Fibroblast of mammary gland (primary cell): ENCODE data around the gene FBXO4.

Source experiments
- DNase-seq: peaks from one replicate; pipeline ENCODE4 v3.0.0-alpha.2; 2010; ENCODE audit warnings: low read depth
- H3K4me3 ChIP-seq: 2 replicates; pipeline ENCODE4 v1.5.1; 2011; ENCODE audit warnings: low read depth, mild to moderate bottlenecking, low read length, moderate library complexity; ENCODE audit not compliant: control insufficient read depth
- CTCF ChIP-seq: conservative IDR thresholded peaks from 2 replicates; pipeline ENCODE4 v1.5.1; 2011; ENCODE audit warnings: low read depth, low read length, inconsistent platforms; ENCODE audit not compliant: control insufficient read depth, insufficient read depth

The FBXO4 gene

DNA sequence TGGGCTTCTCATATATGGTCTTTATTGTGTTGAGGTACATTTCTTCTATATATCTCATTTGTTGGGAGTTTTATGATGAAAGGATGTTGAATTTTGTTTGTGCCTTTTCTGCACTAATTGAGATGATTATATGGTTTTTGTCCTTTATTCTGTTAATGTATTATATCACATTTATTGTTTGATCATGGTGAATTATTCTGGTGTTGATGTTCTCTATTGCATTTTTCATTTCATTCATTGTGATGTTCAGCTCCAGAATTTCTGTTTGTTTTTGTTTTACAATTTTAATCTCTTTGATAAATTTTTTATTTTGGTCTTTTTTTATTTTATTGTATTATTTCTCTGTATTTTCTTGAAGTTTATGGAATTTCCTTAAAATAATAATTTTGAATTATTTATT lies 35.4 kb downstream of the FBXO4 start:
- no peak overlapping the region for H3K4me3 ChIP-seq
- no peak for DNase-seq
- no peak for TF ChIP-seq CTCF

- no peak overlapping the region for H3K4me3 ChIP-seq
- no peak for TF ChIP-seq CTCF
- no peak for DNase-seq
Observed at GRCh38 chr5:41961736-41962135, 36.7 kb downstream of the FBXO4 start.

DNA sequence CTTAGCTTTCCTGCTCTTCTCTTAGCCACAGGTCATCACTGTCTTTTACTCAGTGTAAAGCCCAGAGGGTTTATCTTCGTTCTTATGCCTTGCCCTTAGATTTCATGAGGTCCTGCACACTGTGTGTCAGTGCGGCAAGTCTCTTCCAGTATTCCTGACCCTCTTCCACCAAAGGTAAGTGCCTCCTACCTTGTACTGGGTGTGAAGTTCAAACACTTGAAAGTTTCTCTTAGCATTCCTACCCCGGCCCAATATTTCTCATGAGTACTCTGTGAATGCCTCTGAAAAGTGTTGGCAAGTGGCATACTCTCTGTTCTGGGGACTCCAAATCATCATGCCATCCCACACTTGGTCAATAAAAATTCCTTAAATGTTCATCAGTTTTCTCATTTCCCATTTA lies 37.4 kb downstream of the FBXO4 start:
- no peak for DNase-seq
- no peak overlapping the region for H3K4me3 ChIP-seq
- no peak for TF ChIP-seq CTCF

DNA sequence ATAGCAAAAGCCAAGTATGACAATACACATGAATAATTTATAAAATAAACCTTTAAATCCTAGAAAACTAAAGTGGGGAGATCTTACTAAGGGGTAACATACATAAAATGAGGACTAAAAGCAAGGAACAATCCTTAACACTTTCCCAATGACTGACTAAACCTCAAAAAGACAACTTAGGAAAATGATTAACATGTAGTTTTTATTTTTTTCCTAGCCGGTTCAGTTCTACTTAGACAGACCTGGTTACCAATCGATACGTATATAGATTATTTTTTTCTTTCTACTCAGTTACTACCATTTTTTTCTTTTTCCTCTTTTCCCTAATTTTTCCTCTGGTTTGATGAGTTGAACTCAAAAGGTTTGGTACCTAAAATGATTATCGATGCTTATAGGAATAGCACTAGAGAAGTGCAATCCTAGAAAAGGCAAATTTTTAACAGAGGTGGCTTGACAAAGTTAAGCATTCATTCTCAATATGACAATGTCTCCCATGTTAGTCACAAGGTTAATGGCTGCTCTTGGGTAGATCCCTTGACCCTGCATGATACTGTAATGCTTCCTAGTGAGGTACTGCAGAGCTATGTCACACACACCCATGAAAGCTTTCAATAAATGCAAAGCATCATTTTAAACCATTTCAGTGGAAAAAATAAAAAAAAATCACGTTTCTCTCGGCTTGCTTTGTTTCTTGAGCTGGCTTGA lies 41.5 kb downstream of the FBXO4 start:
- no peak for TF ChIP-seq CTCF
- DNase-seq, result no peak

DNA sequence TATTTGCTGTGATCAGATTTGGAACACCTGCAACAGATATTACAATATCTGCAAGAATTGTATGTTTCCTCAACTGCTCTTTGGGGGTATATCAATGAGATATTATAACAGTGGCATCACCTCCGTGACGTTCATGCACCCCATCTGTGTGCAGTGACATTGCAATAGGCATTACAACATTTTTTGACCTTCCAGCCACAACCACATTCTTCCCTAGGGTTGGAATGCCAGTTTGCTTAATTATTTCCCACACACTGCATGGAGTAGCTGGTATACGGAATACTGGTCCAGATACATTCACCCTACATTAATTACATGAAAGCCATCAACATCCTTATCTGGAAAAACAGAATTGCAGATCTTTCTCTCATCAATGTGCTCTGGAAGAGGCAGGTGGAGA lies 42.3 kb downstream of the FBXO4 start:
- no peak for TF ChIP-seq CTCF
- H3K4me3 ChIP-seq, result no peak overlapping the region
- no peak for DNase-seq

More for the DNA sequence above, 41.5 kb downstream of the FBXO4 start:
- H3K4me3 ChIP-seq, result no peak overlapping the region

- H3K4me3 ChIP-seq, result no peak overlapping the region
- TF ChIP-seq CTCF, result peak; percentile 31
- DNase-seq, result no peak
Observed at GRCh38 chr5:41968153-41968723, 43.2 kb downstream of the FBXO4 start.
